Right forelimb (tissue), 1 donor: ENCODE measurements around the gene PDPK1.
"Not testable (repeated sequence)": the region's sequence is repeated elsewhere in the genome, so short reads cannot be mapped to it uniquely, and the experiment has no call there.

Experiments
- DNase-seq: peaks from one replicate; pipeline ENCODE4 v3.0.0-alpha.2; 2018

PDPK1 gene

DNA sequence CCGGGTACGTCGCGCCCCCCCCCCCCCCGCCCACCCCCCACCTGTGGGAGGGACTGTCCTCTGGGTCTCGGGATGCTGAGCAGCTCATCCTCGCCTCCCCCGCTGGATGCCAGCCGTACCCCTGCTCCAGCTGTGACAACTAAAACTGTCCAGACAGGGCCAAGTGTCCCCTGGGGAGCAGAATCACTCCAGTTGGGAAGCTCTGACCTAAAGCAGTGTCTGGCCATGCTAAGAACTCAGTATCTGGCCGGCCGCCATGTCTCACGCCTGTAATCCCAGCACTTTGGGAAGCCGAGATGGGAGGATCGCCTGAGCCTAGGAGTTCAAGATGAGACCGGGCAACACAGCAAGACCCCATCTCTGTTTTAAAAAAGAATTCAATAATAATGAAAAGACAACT is 83.0 kb downstream of the PDPK1 start:
- not testable (repeated sequence) for DNase-seq

DNA sequence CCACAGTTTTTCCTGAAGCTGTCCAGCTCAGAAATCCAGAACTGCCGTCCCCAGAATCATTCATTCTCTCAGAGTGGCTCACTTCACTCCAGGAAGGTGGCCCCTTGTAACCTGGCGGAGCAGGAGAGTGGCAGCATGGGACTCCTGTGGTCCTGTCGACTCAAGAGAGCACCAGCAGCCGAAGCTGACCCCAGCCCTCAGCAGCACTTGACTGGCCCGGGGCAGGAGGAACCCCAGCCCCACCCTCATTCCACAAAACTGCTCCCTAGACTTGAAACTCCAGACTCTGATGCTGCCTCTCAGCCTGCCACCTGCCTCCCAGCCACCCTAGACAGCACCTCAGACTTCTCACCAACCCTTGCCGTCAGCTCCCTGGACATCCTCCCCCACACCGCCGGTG is 83.6 kb downstream of the PDPK1 start:
- DNase-seq, result peak; percentile 17

DNA sequence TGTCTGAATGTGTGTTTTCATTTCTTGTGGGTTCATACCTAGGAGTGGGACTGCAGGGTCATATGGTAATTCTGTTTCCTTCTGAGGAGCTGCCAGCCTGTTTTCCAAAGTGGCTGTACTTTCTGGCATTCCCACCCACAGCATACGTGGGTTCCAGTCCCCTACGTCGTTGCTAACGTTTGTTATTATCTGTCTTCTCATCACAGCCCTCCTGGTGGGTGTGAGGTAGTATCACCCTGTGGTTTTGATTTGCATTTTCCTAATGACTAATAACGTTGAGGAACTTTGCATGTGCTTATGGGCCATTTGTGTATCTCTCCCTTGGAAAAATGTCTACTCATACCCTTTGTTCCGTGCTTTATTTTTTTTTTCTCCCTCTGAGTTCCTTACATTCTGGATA is 89.3 kb downstream of the PDPK1 start:
- DNase-seq, result not testable (repeated sequence)

DNA sequence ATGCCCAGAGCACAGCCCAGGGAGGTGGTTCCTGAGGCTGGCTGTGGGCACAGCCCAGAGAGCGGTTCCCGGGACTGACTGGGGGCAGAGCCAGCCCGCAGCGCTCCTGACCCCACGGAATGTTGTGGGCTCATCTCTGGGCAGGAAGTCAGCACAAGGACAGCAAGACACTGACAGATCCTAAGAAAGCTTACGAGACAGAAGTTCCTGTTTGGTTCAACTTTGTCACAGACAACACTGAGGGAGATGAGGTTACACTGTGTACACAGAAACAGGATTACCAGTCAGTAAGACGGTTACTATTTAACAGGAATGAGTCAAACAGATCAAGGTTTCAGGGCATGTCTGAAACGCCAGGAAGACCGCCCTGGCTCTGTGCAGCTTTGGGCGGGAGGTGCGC is 93.4 kb downstream of the PDPK1 start:
- not testable (repeated sequence) for DNase-seq

DNA sequence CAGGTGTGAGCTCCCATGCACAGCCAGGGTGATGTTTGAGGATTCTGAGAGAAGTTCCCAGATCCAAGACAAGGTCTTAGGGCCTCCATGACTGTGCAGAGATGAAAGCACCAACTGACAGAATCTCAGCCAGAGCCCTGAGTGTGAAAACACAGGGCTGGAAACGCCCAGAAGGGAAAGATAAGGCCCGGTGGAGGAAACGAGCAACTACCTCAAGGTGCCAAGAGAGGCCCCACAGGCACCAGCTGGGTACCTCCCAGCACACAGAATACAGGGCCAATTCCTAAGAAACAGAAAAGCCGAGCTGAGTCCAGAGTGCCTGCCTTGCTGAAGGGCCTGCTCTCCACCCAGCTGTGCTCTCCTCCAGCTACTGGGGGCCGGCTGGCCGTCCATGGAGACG is 94.5 kb downstream of the PDPK1 start:
- DNase-seq, result not testable (repeated sequence)

DNA sequence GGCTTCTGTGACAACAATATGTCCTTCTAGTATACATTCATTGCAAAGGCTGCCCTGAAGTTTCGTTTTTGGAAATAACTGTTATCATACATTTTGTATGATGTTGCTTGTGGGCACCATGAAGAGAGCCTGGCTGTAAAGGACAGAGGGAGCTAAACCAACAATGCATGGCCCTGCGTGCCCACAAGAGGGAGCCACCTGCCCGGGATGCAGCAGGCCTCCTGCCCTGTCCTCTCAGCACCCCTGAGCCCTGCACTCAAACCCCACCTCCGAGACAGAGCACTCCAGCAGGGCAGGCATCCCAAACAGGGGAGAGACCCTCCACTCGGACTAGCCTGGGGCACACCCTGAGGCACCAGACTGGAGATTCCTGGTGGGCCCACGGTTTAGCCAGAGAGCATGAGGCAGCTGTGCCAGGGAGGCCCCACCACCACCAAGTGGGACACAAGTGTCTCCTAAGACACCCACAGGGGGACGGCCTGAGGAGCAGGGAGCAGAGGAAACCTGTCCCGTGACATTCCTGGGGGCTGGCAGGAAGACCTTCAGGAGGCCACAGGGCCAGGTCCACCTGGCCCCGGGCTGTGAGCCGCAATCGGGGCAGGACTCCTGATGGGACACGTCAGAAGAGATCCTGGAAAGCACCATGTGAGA is 101.4 kb downstream of the PDPK1 start:
- not testable (repeated sequence) for DNase-seq

DNA sequence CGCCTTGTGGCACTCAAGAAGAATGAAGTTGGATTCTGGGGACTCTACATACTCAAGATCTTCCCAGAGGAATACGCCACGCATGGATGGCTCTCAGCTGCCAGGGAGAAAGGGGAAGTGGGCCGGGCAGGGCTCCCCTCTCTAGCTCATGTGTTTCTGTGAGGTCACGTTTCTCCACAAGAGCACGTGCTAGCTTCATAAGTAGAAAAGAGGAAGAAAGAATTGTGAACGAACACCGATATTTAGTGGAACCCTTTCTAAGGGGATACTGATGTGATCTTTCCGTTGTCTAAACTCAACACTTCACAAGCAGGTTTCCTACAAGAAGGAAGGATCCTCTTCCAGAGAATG is 101.9 kb downstream of the PDPK1 start:
- DNase-seq, result not testable (repeated sequence)

DNA sequence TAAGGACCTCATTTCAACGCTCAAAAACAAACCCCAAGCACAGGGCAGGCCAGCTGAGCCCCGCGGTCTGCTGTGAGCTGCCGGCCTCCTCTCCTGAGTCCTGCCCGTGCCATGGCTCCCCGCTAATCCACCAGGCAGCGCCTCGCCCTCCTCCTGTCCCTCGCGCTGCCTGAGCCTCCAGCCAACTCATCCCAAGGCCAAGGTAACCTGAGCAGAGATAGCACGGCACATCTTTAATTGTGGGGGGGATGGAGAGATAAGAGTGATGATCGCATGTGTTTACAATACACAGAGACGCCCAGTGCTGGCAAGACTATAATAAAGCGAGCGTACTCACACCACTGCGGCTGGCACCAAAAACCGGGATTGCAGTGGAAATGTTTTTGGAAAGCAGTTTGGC is 104.7 kb downstream of the PDPK1 start:
- DNase-seq, result not testable (repeated sequence)

DNA sequence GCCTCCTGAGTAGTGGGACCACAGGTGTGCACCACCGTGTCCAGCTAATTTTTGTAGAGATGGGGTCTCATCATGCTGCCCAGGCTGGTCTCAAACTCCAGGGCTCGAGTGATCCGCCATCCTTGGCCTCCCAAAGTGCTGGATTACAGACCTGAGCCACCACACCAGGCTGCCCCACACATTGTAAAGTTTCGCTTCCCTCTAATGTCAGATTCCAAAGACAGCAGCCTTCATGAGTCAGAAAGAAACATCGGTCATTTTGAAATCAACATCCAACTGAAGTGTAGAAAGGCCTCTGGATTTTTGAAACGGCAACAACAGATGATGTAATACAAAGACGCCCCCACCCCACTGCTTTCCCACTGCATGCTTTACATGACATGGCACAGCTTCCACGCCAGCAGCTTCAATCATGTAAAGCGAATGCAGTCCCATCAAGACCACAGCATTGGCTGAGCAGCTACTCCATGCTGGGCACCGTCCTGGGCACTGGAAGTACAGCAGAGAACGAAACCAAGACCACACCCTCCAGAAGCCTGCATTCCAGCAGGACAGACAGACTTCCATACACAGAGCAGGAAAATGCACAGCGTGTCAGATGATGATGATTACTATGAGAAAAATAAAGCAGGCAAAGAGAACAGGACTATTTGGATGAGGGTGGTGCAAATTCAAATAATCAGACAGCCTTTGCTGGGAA is 107.1 kb downstream of the PDPK1 start:
- DNase-seq, result not testable (repeated sequence)

DNA sequence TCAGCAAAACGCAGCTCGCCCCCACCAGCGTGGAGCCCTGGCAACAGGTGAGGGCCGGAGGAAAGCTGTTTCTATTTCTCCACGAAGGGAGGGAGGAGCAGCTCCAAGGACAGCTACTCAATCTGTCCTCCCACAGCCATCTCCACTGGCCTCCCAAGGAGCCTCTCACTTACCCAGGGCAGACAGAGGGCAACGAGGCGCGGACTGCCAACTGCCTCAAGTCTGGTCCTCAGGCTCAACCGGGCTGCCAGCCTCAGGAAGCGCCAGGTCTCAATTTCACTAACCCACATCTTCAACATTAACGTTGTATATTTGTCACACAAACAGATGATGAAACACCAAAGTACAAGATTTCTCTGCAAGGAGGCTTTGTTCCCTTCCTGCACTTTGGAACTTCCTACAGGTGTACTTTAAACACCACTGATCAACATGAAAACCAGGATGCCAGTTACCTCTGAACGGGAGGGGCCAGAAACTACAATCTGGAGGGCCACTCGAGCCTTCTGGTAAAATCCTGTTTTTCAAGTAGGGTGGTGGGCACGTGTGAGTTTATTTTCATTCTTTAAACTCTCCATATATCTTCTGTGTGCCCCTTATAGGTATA is 113.5 kb downstream of the PDPK1 start:
- not testable (repeated sequence) for DNase-seq
